ENCODE data around the gene ANO6.

Gene ANO6

GRCh38 chr12:45282411-45282810 lies 66.5 kb downstream of the ANO6 start:
- no peak for DNase-seq

DNA sequence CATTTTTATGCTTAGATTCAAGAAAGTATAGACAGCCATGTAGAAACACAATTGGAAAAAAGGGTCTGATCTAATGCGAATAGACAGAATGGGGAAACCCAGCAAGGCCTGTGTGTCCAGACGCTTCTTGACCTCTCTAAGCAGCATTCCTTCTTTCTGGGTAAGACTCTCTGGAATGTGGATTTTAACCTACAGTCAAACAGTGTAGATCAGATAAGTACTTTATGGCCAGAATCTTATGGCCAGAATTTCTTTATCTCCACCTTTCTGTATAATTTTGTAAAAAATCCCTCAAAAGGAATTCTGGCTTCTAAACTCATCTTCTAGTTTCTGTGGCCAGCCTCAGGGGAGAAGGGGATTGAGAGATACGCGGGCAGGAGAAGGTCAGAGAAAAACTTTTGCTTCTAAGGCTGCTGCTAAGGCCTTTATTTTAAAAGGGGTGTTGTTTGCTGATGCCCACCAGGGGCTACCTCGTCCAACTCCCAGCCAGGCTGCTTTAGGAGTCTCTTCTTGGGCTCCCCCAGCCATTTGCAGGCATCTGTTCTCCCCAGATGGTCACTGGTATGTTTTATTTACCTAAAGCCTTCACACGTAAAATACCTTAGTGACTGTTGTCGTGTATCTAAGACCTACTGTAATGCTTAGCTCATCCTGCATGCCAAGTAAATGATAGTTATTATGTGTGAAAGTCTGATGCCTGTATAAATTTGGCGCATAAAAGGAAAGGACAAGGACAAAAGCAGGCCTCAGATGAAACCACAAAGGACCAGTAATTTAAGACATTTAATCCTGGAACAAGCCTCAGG lies 68.4 kb downstream of the ANO6 start:
- peak; percentile 95 for DNase-seq

- DNase-seq: peak; percentile 39
Observed at GRCh38 chr12:45285717-45286116, 69.8 kb downstream of the ANO6 start.

- DNase-seq: no peak
Observed at GRCh38 chr12:45286621-45287020, 70.7 kb downstream of the ANO6 start.

DNA sequence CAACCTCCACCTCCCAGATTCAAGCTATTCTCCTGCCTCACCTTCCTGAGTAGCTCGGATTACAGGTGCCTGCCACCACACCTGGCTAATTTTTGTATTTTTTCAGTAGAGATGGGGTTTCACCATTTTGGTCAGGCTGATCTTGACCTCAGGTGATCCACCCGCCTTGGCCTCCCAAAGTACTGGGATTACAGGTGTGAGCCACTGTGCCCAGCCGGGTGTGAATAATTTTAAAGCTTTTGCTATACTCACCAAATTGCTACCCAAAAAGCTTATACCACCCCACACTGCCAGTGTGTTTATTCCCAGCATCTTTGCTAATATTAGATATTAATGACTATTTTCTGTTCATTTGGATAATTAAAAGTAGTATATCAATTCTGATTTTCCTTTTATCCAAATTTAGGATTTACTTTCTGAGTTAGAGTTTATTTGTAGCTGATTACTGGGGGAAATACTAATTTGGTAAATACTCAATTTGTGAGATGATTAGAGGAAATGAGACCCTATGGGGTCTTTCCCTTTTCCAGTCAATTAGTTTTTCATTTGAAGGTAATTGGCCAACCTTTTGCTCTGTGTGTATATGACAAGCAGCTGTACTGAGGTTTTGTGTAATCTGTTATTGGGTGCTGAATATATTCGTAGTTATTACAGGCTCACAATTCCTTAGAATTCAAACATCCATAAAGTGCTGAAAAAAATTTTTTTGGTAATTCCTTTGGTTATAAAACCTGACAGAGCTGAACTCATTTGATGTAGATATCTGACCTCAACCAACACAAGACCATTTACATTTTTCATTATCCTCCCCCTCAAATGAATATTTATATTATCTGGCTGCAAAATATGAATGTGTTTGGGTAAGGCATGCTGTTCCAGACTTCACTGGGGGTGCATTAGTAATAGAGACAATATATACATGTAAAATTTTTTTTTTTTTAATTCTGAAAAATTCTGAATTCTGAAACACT lies 73.6 kb downstream of the ANO6 start:
- no peak for DNase-seq

DNA sequence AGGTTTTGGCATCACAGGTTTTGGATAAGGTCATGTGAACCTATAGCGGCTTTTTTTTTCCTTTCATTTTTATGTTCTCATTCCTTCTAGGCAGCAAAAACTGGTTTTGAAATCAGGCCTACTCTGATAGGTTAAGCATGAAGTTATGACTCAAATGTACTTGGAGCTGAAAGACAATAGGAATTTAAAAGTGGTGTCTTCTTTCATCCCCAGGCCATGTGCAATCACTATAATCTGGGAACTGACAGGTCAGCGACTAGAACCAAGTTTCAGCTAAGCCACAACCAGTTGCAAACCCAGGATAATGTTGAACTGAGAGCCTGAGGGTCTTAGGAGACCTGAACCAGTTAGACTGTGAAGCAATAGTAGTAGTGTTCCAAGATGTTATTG lies 74.3 kb downstream of the ANO6 start:
- DNase-seq: no peak

GRCh38 chr12:45291518-45291917 lies 75.6 kb downstream of the ANO6 start:
- no peak for DNase-seq

DNA sequence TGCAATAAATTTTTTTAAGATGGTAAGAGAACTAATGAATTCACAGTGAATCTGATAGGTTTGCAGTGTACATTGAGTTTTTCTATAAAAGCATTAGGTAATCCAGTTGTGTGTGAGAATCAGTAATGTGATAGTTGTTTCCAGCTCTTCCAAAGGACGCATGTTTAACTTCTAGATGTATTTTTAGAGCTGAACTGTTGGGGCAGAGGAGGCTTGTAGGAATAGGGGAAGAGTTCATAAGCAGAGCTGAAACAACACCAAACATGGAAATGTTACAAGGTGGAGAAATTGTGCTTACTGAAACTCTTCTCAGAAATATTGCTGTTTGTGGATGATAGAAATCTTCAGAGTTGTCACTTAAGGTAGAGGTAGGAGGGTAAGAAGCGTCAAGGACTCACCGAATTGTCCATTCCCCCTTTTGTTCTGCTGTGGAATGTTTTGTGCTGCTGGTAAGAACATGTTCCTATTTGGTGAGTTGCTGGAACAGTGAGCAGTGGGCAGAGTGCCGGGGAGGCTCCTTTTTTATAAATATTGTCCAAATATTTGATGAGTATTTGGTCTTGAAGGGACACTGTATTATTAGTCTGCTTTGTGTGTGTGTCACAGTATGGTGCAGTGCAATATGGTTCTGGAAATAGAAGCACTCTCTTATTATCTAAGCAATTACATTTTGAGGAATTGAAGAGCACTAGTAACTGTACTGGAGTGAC lies 76.7 kb downstream of the ANO6 start:
- DNase-seq: no peak

GRCh38 chr12:45294906-45295305 lies 79.0 kb downstream of the ANO6 start:
- DNase-seq: no peak

- no peak for DNase-seq
Observed at GRCh38 chr12:45296046-45296586, 80.2 kb downstream of the ANO6 start.

GRCh38 chr12:45298047-45298446 lies 82.2 kb downstream of the ANO6 start:
- DNase-seq: no peak

GRCh38 chr12:45298721-45299692 lies 83.1 kb downstream of the ANO6 start:
- peak; percentile 72 for DNase-seq

GRCh38 chr12:45302621-45303369 lies 86.9 kb downstream of the ANO6 start:
- no peak for DNase-seq

GRCh38 chr12:45303945-45304344 lies 88.0 kb downstream of the ANO6 start:
- DNase-seq: peak; percentile 41

- no peak for DNase-seq
Observed at GRCh38 chr12:45304514-45305178, 88.8 kb downstream of the ANO6 start.

DNA sequence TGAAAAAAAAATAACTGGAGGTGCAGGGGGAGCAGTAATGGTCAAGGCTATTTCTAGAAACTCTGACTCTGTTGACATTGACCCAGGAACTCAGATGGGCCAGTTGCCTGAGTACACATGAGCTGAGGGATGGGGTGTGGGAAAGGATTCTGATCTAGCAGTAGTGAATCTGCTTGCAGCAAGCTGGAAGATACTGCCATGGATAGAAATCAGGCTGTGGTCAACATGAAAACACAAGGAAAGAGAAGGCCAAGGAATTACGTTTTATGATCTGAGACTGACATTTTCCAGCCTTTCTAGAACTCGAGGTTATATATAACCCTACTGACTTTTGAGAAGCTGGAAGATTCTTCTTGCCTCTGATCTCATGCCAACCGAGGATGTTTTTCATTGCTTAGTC lies 90.0 kb downstream of the ANO6 start:
- no peak for DNase-seq

DNA sequence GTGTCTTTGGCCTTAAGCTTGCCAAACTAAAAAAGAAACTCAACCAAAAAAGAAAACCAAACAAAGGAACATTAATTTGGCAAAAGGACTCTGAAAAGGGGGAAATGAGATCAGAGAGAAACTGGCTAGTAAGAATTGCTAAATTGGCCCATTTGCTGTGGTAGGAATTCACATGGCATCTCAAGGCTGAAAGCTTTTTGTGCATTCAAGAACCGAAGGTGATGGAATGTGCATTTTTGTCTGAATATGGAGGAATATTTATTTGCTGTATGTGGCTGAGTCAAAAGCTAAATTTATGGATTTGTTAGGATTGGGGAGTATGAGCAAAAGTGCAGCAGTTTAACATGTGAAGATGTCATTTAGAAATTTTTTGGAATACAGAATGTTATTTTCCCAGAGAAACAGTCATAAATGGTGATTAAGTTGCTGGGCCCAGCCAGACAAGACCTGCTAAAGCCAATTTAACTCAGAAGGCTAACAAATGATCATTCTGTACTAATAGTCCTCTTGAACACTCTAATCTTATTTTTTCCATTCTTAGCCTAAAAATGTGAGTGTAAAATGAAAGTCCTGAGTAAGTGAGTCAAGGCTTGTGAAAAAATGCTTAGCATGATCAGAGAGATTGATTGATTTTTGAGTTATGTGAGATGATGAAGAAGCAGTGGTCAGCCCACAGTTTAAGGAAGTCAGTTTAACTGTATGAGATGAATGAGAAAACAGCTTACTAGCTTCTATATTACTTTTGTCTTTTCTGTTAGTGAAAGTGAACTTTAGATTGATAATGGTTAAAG lies 94.1 kb downstream of the ANO6 start:
- no peak for DNase-seq

DNA sequence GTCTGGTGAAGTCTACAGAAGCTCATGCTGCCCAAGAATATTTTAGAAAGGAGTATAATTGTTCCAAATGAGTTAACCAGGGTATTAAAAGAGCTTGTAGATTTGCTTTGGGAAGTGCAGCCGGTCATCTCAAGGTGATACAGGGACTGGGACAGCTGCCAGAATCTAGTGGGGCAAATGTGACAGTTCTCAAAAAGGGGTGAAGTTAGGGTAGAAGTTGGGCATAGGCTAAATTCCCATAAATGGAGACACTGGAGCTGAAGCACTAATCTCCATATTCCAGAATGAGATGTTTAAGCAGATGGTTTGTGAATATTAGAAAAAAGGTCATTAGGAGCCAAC lies 94.7 kb downstream of the ANO6 start:
- no peak for DNase-seq

- DNase-seq: no peak
Observed at GRCh38 chr12:45312012-45312411, 96.1 kb downstream of the ANO6 start.

- DNase-seq: no peak
Observed at GRCh38 chr12:45314770-45315169, 98.9 kb downstream of the ANO6 start.
